HG02973 (cell line): ENCODE data around the gene ZNF302.
A peak's percentile ranks its signal among the peaks of the same experiment; 100 is the strongest.

Experiments used
- ATAC-seq: cut with Tn5 transposase; IDR thresholded peaks from one replicate; pipeline ENCODE4 v1.9.1; 2021; ENCODE audit warnings: moderate library complexity; ENCODE audit not compliant: unreplicated experiment

Gene ZNF302

DNA sequence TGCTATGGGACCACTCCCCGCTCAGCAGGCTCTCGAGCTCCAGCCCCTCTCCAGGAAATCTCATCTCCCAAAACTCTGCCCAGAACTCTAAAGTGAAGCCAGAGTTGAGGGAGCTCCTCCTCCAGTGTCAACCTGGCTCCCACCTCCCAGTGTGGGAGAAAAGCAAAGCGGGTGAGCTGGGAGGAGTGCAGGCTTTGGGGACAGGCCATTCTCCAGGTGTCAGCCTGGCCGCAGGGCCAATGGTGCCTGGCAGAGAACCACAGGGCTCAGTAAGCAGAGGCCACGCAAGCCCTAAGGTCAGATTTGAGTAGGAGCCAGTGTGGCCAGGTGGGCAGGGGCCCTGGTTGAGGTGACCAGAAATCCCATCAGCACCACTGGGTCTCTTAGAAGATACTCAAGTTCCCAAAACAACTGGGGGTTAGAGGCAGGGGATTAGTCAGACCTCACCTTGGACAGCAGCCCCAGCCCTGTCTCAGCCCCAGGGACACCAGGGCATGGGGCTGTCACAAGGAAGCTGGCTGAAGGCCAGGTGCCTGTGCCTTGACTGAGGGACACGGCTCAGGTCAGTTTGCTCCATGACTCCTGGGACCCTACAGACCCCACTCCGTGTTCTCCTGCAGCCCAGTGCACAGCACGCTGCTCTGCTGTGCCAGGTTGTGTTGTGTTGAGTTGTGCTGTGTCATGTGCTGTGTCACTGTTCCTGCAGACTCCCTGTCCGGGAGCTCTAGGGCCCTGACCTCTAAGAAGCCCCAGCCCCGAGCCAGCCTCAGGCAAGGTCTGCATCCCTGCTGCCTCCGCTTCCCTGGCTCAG, 53.7 kb downstream of the ZNF302 start:
- ATAC-seq, result no peak

GRCh38 chr19:34731964-34732363, 54.5 kb downstream of the ZNF302 start:
- ATAC-seq, result no peak

GRCh38 chr19:34732612-34733211, 55.2 kb downstream of the ZNF302 start:
- ATAC-seq, result no peak

DNA sequence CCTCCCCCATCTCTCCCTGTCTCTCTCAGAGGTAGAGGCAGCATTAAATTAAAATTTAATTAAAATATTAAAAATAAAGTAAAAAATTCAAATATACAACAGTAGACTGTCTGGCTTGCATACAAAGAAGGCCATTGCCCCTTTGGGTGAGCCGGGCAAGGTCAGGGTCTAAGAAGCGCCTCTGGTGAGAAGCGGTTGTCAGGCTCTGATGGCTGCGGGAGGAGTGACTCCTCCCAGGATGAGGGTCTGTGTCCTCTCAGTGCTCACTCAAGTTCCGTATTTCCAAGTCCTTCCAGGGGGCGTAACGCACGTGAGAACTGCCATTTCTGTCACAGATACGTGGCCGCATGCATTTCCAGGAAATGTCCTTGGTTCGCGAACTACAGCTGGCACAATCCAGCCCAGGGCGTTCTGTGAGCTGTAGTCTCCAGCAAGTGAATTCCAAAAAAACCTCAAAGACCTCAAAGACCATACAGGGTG, 55.8 kb downstream of the ZNF302 start:
- peak; percentile 3 for ATAC-seq

DNA sequence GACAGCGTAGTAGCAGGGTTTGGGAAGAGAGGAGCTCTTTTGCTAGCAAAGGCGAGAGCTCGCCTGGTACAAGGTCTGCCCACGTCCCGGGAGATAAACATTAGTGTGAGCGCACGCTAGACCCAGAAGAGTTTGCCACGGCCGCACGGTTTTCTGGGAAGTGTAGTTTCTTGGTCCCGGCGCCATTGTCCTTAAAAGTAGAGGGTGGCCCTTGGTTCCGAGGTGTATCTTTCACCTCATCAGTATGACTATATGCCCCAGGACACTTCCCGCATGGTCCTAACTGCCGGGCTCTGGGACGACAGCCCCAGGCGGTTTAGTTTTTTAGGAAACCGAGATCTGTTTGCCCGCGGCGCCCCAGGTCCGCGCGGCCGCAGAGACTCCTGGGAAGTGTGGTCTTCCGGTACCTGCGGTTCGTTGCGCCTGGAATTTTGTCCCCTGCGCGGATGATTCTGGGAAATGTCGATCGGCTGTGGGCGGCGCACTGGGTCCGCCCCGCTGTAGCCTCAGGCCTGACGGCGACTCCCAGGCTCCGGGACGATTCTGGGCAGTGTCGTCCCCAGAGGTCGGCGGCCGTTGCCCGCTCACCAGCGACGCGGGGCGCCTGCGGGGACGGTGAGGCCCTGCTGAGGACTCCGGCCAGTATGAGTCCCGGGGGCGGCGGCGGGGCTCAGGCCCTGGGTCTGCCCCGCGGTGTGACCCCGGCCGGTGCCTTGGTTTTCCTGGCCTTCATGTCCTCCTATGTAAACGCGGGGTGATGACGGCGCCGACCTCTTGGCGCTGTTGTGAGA, 56.5 kb downstream of the ZNF302 start, which contains the start of gene ZNF181:
Gene ZNF181 (plus strand): TSS at position 498 of the 791 bp plus-strand sequence. CDS start 795 bp downstream, outside the sequence.
- ATAC-seq, result peak; percentile 68

- ATAC-seq, result no peak
Measured at GRCh38 chr19:34734537-34735103, 57.1 kb downstream of the ZNF302 start.
